ENCODE data around the gene EXOC4. TPM values are rescaled to one million over a fixed set of nuclear protein-coding genes. Genes with fewer than 3 reads are reported as not detected.

EXOC4 gene
- total RNA-seq, 1 experiment from 2014 or later = 75.8 TPM

- H3K4me2 ChIP-seq (ENCODE audit: insufficient read depth, insufficient read length, low read length) = no peak overlapping the region
- no peak overlapping the region for H4K5ac ChIP-seq (ENCODE audit: insufficient read length, low read depth, low read length)
- no peak overlapping the region for H2BK15ac ChIP-seq (ENCODE audit: low read depth, low read length)
- H3K4me1 ChIP-seq (ENCODE audit: insufficient read depth, low read length) = no peaks in the 10 kb centered on the region
- no peaks in the 10 kb centered on the region for H3K23me2 ChIP-seq (ENCODE audit: insufficient read length, low read depth, low read length, poor library complexity, severe bottlenecking)
- no peak for DNase-seq
- no peaks in the 10 kb centered on the region for H3K27me3 ChIP-seq (ENCODE audit: insufficient read depth, low read length)
- no peak overlapping the region for H4K8ac ChIP-seq (replicated peaks; ENCODE audit: insufficient read length, low read depth, low read length)
- no peak overlapping the region for H4K91ac ChIP-seq (ENCODE audit: insufficient read length, low read depth, low read length)
- H3K79me1 ChIP-seq (ENCODE audit: insufficient read depth, low read depth, low read length, poor library complexity, severe bottlenecking) = no peaks in the 10 kb centered on the region
- H3K23ac ChIP-seq (ENCODE audit: insufficient read length, low read depth, low read length) = no peak overlapping the region
- H4K20me1 ChIP-seq (ENCODE audit: control insufficient read depth, insufficient read depth, insufficient read length) = no peaks in the 10 kb centered on the region
- no peaks in the 10 kb centered on the region for H3K4me1 Mint-ChIP-seq
- no peak overlapping the region for H3K27ac ChIP-seq (ENCODE audit: insufficient read length, low read depth, low read length)
- H3K27me3 Mint-ChIP-seq (ENCODE audit: low read depth) = peaks cover 2% of the 10 kb centered on the region; the same call in 1 of the 2 replicates
- no peak overlapping the region for H3K18ac ChIP-seq (ENCODE audit: insufficient read length, low read depth, low read length)
- TF ChIP-seq CTCF (conservative IDR thresholded peaks at IDR 0.05) = no peak
- no peak overlapping the region for H3K27ac Mint-ChIP-seq
- no peak overlapping the region for H2BK5ac ChIP-seq (ENCODE audit: insufficient read length, low read length)
- no peak overlapping the region for H3K9ac ChIP-seq (ENCODE audit: extremely low read depth, insufficient read length, low read length)
- no peak overlapping the region for H2BK120ac ChIP-seq (ENCODE audit: low read depth, low read length, poor library complexity, severe bottlenecking)
- peaks cover 34% of the 10 kb centered on the region for H3K9me3 ChIP-seq (ENCODE audit: control insufficient read depth, low read depth, low read length)
- H2BK12ac ChIP-seq (ENCODE audit: insufficient read length, low read depth, low read length) = no peak overlapping the region
- no peak overlapping the region for H2AK5ac ChIP-seq (ENCODE audit: insufficient read length, low read length)
- H3K14ac ChIP-seq (ENCODE audit: insufficient read depth, low read length) = no peak overlapping the region
- H3K4me3 Mint-ChIP-seq = no peak overlapping the region
- no peak overlapping the region for H2BK20ac ChIP-seq (ENCODE audit: low read depth, low read length, poor library complexity, severe bottlenecking)
- no peak overlapping the region for H2AFZ ChIP-seq (ENCODE audit: low read length)
- no peak overlapping the region for H3K56ac ChIP-seq (ENCODE audit: insufficient read length, low read depth, low read length)
- H3T11ph ChIP-seq (ENCODE audit: low read length) = no peak overlapping the region
- no CpG with 5 or more reads among the region's 2 CpGs for WGBS (ENCODE audit: extremely low coverage, insufficient read length, low lambda C conversion rate)
- peaks cover 27 to 63% (median 48%) of the 10 kb centered on the region in 3 experiments for H3K36me3 Mint-ChIP-seq (ENCODE audit: insufficient read depth in 1 of 3, low read depth in 3 of 3)
- no peak overlapping the region for H3K4ac ChIP-seq (ENCODE audit: low read depth, low read length)
- H3K9me3 Mint-ChIP-seq = peaks cover 51 to 62% of the 10 kb centered on the region in 2 experiments
- no peaks in the 10 kb centered on the region for H3K79me2 ChIP-seq (ENCODE audit: insufficient read depth, low read length)
Measured at GRCh38 chr7:134086998-134087735, 834.3 kb downstream of the EXOC4 start.
